Liver (tissue), 3 donors: Measurements from ENCODE around the gene ORC6.

ENCODE experiments used
- CTCF ChIP-seq: fragments of 150-350 bp; IDR thresholded peaks from 2 replicates; pipeline ENCODE4 v1.5.1; 2017; ENCODE audit warnings: improper control_type of control experiment, low read depth, low read length; ENCODE audit not compliant: missing input control
- JUND ChIP-seq, 2 donors: IDR thresholded peaks; 2 replicates each; pipeline ENCODE4 v1.6.1; 2016; ENCODE audit warnings: antibody characterized with exemption in 2 of 2
- SP1 ChIP-seq: IDR thresholded peaks from 2 replicates; pipeline ENCODE4 v1.6.1; 2018; ENCODE audit warnings: antibody characterized with exemption, mild to moderate bottlenecking
- TAF1 ChIP-seq: conservative IDR thresholded peaks from 2 replicates; pipeline ENCODE4 v1.6.1; 2016; ENCODE audit warnings: antibody characterized with exemption, mild to moderate bottlenecking
- donor health status: healthy.
- donor health status: healthy.

- TF ChIP-seq TAF1 (no peak), JUND (IDR thresholded peaks at IDR 0.05) (no peak), CTCF (no peak), SP1 (no peak)
Observed at GRCh38 chr16:46650254-46650623, 39.2 kb upstream of the ORC6 start.
